Esophagus muscularis mucosa (tissue), 4 donors: ENCODE results near the gene CAPN11.

ENCODE experiments used
- EP300 ChIP-seq: sonication (generic); formaldehyde crosslinking; IDR thresholded peaks from one replicate; pipeline ENCODE4 v1.6.1; 2017; ENCODE audit warnings: antibody characterized with exemption
- POLR2AphosphoS5 ChIP-seq, 2 donors: sonication (generic); formaldehyde crosslinking; IDR thresholded peaks; one replicate each; pipeline ENCODE4 v1.6.1; 2017; ENCODE audit warnings: antibody characterized with exemption in 2 of 2
- TF ChIP-seq, protein P1 (sequence below), 3 experiments: fragments of 200-600 bp in 2 of 3; fragments of 450-650 bp in 1 of 3; sonication (generic) in 2 of 3; IDR thresholded peaks; one replicate each; pipeline ENCODE4 v1.5.1; 2017 to 2019; ENCODE audit warnings: antibody characterized with exemption in 3 of 3, mild to moderate bottlenecking in 2 of 3, moderate library complexity in 1 of 3

DNA sequence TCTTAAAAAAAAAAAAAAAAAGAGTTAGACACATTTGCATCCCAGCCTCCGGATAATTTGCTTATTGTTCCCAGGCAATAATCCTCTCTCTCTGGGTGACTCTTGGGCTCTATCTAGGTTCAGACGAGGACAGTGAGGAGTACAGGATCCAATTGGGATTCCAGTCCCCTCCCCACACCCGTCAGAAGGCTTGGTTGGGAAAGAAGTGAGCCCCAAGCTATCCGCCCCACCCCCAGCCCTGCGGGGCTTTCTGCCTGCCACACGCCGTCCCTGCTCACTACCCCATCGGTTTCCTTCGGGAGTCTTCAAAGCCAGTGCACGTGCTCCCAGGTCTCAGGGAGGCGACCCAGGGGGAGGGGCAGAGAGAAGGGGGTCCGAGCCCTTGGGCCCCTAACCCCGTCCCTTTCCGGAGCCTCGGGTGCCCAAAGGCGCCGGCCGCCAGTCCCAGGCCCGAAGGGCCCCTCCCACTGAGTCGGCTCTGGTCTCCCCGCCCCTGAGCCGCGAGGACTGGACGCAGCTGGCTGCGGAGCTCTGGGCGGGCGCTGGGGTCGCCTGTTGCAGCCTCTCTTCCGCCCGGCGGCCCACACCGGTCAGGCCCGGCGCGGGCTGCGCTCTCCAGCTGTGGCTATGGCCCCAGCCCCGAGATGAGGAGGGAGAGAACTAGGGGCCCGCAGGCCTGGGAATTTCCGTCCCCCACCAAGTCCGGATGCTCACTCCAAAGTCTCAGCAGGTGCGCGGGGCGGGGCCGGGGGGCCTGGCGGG lies 60.6 kb downstream of the CAPN11 start:
- TF ChIP-seq POLR2AphosphoS5 (IDR thresholded peaks at IDR 0.05) (peak; percentile 83 to 92), EP300 (no peak)
- TF ChIP-seq, protein P1, sequence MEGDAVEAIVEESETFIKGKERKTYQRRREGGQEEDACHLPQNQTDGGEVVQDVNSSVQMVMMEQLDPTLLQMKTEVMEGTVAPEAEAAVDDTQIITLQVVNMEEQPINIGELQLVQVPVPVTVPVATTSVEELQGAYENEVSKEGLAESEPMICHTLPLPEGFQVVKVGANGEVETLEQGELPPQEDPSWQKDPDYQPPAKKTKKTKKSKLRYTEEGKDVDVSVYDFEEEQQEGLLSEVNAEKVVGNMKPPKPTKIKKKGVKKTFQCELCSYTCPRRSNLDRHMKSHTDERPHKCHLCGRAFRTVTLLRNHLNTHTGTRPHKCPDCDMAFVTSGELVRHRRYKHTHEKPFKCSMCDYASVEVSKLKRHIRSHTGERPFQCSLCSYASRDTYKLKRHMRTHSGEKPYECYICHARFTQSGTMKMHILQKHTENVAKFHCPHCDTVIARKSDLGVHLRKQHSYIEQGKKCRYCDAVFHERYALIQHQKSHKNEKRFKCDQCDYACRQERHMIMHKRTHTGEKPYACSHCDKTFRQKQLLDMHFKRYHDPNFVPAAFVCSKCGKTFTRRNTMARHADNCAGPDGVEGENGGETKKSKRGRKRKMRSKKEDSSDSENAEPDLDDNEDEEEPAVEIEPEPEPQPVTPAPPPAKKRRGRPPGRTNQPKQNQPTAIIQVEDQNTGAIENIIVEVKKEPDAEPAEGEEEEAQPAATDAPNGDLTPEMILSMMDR (IDR thresholded peaks at IDR 0.05) = no peak
